ENCODE data around the gene HMGN5.

HMGN5 gene

GRCh38 chrX:81114757-81115156 lies 87.0 kb downstream of the HMGN5 start:
- DNase-seq = no peak

GRCh38 chrX:81110286-81110685 lies 91.4 kb downstream of the HMGN5 start:
- no peak for DNase-seq

- DNase-seq = no peak
Observed at GRCh38 chrX:81082649-81083048, 119.1 kb downstream of the HMGN5 start.
